WTC11 (cell line): ENCODE results near the gene DCUN1D2. TPM values are rescaled to one million over a fixed set of nuclear protein-coding genes. Genes with fewer than 3 reads are reported as not detected.

Experiments
- total RNA-seq: library from RNA; stranded (reverse); gene quantifications from 3 replicates; pipeline ENCODE4 v1.2.3, GENCODE V29; 2021

The DCUN1D2 gene
- total RNA-seq, 1 experiment from 2014 or later, result 42.5 TPM

Other genes with a start within 250 kb of the DCUN1D2 start
- gene LAMP1, start 193.5 kb downstream of the DCUN1D2 start, total RNA-seq, result 135 to 150 TPM (median 140 TPM) in 3 replicates
- gene GRTP1, start 126.6 kb downstream of the DCUN1D2 start, total RNA-seq, result 59.0 to 62.0 TPM (median 60.0 TPM) in 3 replicates
- gene ADPRHL1, start 37.2 kb downstream of the DCUN1D2 start, total RNA-seq, result 1.0 to 1.5 TPM (median 1.4 TPM) in 3 replicates
- 52.6 to 61.2 TPM (median 54.1 TPM) in 3 replicates for gene TFDP1, start 94.0 kb upstream of the DCUN1D2 start, total RNA-seq
- gene ATP4B, start 167.5 kb upstream of the DCUN1D2 start, total RNA-seq, result not detected in 3 replicates
- gene GRK1, start 176.5 kb upstream of the DCUN1D2 start, total RNA-seq, result 0.11 to 0.21 TPM (median 0.17 TPM) in 3 replicates